Activated T-helper 17 cell treated with anti-CD3 and anti-CD28 coated beads, Interleukin-2, amount 50 U/mL, for 72 hours (primary cell): ENCODE data around the gene FALEC. TPM values are rescaled to one million over a fixed set of nuclear protein-coding genes. Genes with fewer than 3 reads are reported as not detected.

ENCODE experiments used
- ATAC-seq: fragments of 150-1000 bp; cut with Tn5 transposase; replicated peaks from 2 replicates; pipeline ENCODE4 v1.10.0; 2021; ENCODE audit warnings: mild to moderate bottlenecking, moderate library complexity
- H3K27ac Mint-ChIP-seq: one replicate; pipeline ENCODE4 v1.8.0; 2022; ENCODE audit warnings: mixed read lengths
- H3K27me3 Mint-ChIP-seq: one replicate; pipeline ENCODE4 v1.8.0; 2022; ENCODE audit warnings: mixed read lengths
- H3K36me3 Mint-ChIP-seq: one replicate; pipeline ENCODE4 v1.8.0; 2022; ENCODE audit warnings: low read depth, mild to moderate bottlenecking, mixed read lengths
- H3K4me1 Mint-ChIP-seq: one replicate; pipeline ENCODE4 v1.8.0; 2022; ENCODE audit warnings: mixed read lengths
- H3K4me3 Mint-ChIP-seq: one replicate; pipeline ENCODE4 v1.8.0; 2022; ENCODE audit warnings: mild to moderate bottlenecking, mixed read lengths
- H3K9me3 Mint-ChIP-seq: one replicate; pipeline ENCODE4 v1.8.0; 2022; ENCODE audit warnings: mixed read lengths
- total RNA-seq, 2 donors: library from RNA; stranded (reverse); gene quantifications; one replicate each; pipeline ENCODE4 v1.2.3, GENCODE V29; 2022

Gene FALEC
- total RNA-seq: 1 to 10 TPM in 1 of 2 donors, not detected in 1; 1.2 TPM

- peak; percentile 99 for ATAC-seq
- H3K27me3 Mint-ChIP-seq: no peaks in the 10 kb centered on the region
- no peaks in the 10 kb centered on the region for H3K36me3 Mint-ChIP-seq
- H3K4me1 Mint-ChIP-seq: peaks cover 7% of the 10 kb centered on the region
- no peaks in the 10 kb centered on the region for H3K9me3 Mint-ChIP-seq
- peak within 1 kb of the TSS; percentile 89 for H3K4me3 Mint-ChIP-seq
- H3K27ac Mint-ChIP-seq: peak within 1 kb of the TSS; percentile 78
Measured at GRCh38 chr1:150515328-150516049, at the start of gene FALEC. Gene FALEC (plus strand): TSS chr1:150515752.

DNA sequence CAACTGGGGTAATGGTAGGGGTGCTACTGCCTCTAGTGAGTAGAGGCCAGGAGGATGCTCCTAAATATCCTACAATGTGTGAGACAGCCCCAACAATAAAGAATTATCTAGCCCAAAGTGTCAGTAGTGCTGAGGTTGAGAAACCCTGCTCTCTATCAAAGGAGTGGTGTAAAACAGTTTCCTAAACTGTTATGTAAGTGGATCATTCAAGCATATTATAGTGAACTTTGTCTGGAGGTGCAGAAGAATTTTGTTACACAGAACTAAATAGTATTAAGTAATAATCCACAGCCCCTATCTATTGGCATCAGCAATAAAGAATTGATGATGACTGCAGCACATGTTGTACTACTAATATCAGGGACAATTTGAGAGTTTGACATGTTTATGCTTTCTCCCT, 48.6 kb upstream of the FALEC start:
- Mint-ChIP-seq H3K27me3 (no peaks in the 10 kb centered on the region), H3K4me1 (no peaks in the 10 kb centered on the region), H3K9me3 (no peaks in the 10 kb centered on the region), H3K27ac (no peak overlapping the region), H3K4me3 (no peak overlapping the region), H3K36me3 (peaks cover 71% of the 10 kb centered on the region)
- ATAC-seq: no peak

GRCh38 chr1:150469291-150469690, 46.3 kb upstream of the FALEC start:
- H3K27ac Mint-ChIP-seq: no peak overlapping the region
- no peaks in the 10 kb centered on the region for H3K4me1 Mint-ChIP-seq
- no peaks in the 10 kb centered on the region for H3K9me3 Mint-ChIP-seq
- no peak overlapping the region for H3K4me3 Mint-ChIP-seq
- H3K36me3 Mint-ChIP-seq: peaks cover 82% of the 10 kb centered on the region
- no peak for ATAC-seq
- no peaks in the 10 kb centered on the region for H3K27me3 Mint-ChIP-seq

- Mint-ChIP-seq H3K4me1 (peaks cover 8% of the 10 kb centered on the region), H3K4me3 (no peak overlapping the region), H3K36me3 (peaks cover 49% of the 10 kb centered on the region), H3K27ac (peak overlapping the region; percentile 25), H3K27me3 (no peaks in the 10 kb centered on the region), H3K9me3 (no peaks in the 10 kb centered on the region)
- ATAC-seq: no peak
Measured at GRCh38 chr1:150472601-150473200, 42.9 kb upstream of the FALEC start.

DNA sequence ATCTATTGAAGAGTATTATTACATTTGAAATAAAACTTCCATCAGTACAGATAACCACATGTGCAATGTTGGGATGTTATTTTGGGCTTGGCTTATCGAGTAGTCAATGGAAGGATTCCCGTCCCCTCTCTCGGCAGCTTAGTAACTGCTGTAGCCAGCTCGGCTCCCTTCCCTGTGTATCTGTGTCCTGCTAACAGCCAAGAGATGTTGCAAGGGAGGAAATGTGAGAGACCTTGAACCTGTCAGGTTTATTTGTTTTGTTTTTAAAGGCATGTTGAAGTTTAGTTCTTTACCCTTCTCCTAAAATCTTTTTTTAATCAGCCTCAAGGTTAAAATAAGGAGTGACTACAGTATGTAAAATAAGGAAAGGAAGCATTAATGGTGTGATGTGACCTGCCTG, 41.9 kb upstream of the FALEC start:
- Mint-ChIP-seq H3K9me3 (no peaks in the 10 kb centered on the region), H3K27ac (no peak overlapping the region), H3K4me1 (peaks cover 11% of the 10 kb centered on the region), H3K27me3 (no peaks in the 10 kb centered on the region), H3K36me3 (peaks cover 45% of the 10 kb centered on the region), H3K4me3 (no peak overlapping the region)
- no peak for ATAC-seq

DNA sequence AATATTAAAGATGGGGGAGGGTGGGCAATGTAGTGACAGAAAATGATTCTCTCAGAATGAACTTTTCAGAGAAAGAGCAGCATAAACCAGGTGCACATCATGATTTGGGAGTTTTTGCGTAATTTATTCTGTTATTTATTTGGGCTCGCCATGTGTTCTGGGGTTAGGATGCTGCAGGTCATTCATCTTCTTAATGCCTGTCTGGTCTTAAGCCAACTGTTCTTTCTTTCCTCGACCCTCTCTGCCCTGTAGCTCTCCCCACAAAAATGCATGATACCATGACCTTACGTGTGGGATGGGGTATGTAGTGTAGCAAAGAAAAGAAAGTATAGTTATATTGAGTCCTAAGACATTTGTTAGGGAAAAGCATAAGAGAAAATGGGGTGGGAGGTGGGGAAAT, 40.7 kb upstream of the FALEC start:
- Mint-ChIP-seq H3K4me3 (no peak overlapping the region), H3K9me3 (no peaks in the 10 kb centered on the region), H3K4me1 (peaks cover 11% of the 10 kb centered on the region), H3K36me3 (peaks cover 42% of the 10 kb centered on the region), H3K27ac (peak overlapping the region; percentile 21), H3K27me3 (no peaks in the 10 kb centered on the region)
- no peak for ATAC-seq

DNA sequence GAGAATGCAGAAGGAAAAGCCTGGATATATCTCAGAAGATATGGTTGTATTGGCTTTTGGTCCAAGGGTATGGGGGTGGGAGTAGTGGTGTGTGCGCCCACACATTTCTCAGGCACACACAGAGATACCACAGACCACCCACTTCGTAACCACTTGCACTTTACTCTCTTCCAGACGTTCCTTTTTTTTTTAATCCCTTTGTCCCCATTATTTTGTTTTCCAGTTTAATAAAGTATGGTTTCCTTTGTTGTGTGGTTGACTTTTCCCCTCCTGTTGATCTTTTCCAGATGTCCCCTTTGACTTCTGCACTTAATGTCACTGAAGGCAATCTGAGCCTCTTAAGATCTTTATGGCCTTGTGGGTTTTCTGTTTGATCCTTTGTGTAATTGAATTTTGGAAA, 38.8 kb upstream of the FALEC start:
- ATAC-seq: no peak
- Mint-ChIP-seq H3K27me3 (no peaks in the 10 kb centered on the region), H3K36me3 (peaks cover 23% of the 10 kb centered on the region), H3K27ac (peak overlapping the region; percentile 6), H3K4me1 (peaks cover 11% of the 10 kb centered on the region), H3K4me3 (no peak overlapping the region), H3K9me3 (no peaks in the 10 kb centered on the region)

- H3K4me1 Mint-ChIP-seq: peaks cover 11% of the 10 kb centered on the region
- peaks cover 17% of the 10 kb centered on the region for H3K36me3 Mint-ChIP-seq
- H3K27ac Mint-ChIP-seq: peak overlapping the region; percentile 6
- H3K27me3 Mint-ChIP-seq: no peaks in the 10 kb centered on the region
- H3K9me3 Mint-ChIP-seq: no peaks in the 10 kb centered on the region
- no peak for ATAC-seq
- no peak overlapping the region for H3K4me3 Mint-ChIP-seq
Measured at GRCh38 chr1:150477320-150477719, 38.2 kb upstream of the FALEC start.

GRCh38 chr1:150477733-150478132, 37.8 kb upstream of the FALEC start:
- no peak overlapping the region for H3K4me3 Mint-ChIP-seq
- H3K27me3 Mint-ChIP-seq: no peaks in the 10 kb centered on the region
- peaks cover 11% of the 10 kb centered on the region for H3K4me1 Mint-ChIP-seq
- no peaks in the 10 kb centered on the region for H3K9me3 Mint-ChIP-seq
- H3K36me3 Mint-ChIP-seq: peaks cover 13% of the 10 kb centered on the region
- ATAC-seq: no peak
- H3K27ac Mint-ChIP-seq: no peak overlapping the region

GRCh38 chr1:150479370-150479769, 36.2 kb upstream of the FALEC start:
- no peak overlapping the region for H3K4me3 Mint-ChIP-seq
- no peak overlapping the region for H3K27ac Mint-ChIP-seq
- H3K36me3 Mint-ChIP-seq: peaks cover under 1% of the 10 kb centered on the region
- ATAC-seq: no peak
- no peaks in the 10 kb centered on the region for H3K27me3 Mint-ChIP-seq
- H3K4me1 Mint-ChIP-seq: peaks cover 11% of the 10 kb centered on the region
- no peaks in the 10 kb centered on the region for H3K9me3 Mint-ChIP-seq

DNA sequence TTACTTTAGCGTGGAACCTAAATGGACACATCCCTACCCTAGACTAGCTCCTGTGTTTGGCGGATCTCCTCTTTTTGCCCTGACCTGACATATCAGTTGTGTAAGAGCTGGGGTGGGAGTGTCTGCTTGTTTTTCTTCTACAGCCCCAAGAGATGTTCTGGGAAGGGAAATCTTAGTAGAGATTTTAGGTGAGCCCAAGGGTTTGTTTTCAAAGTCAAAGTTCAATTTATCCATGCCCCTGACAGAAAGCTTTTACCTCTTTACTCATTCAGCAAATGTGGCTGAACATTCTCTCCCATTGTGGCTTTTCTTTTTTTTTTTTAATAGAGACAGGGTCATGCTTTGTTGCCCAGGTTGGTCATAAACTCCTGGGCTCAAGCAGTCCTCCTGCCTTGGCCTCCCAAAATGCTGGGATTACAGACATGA, 35.6 kb upstream of the FALEC start:
- H3K27me3 Mint-ChIP-seq: no peaks in the 10 kb centered on the region
- no peaks in the 10 kb centered on the region for H3K36me3 Mint-ChIP-seq
- no peak overlapping the region for H3K4me3 Mint-ChIP-seq
- no peak overlapping the region for H3K27ac Mint-ChIP-seq
- ATAC-seq: no peak
- H3K4me1 Mint-ChIP-seq: peaks cover 13% of the 10 kb centered on the region
- no peaks in the 10 kb centered on the region for H3K9me3 Mint-ChIP-seq

DNA sequence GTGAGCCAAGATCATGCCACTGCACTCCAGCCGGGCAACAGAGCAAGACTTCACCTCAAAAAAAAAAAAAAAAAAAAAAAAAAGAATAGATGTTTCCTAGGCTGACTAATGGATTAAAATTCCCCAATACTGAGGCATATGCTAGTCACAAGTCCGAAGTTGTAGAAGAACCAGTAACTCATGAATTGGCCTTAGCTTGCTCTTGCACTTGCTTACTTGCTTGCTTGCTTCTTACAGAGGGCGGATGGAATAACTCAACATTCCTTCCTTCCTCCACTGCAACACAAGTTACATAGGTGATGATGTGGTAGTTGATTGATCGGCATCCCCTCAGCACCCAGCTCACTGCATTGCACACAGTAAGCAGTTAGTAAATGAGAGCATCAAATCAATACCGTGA, 31.1 kb upstream of the FALEC start:
- no peak overlapping the region for H3K4me3 Mint-ChIP-seq
- peaks cover 10% of the 10 kb centered on the region for H3K36me3 Mint-ChIP-seq
- ATAC-seq: no peak
- peaks cover 15% of the 10 kb centered on the region for H3K4me1 Mint-ChIP-seq
- H3K27ac Mint-ChIP-seq: no peak overlapping the region
- H3K9me3 Mint-ChIP-seq: no peaks in the 10 kb centered on the region
- no peaks in the 10 kb centered on the region for H3K27me3 Mint-ChIP-seq

DNA sequence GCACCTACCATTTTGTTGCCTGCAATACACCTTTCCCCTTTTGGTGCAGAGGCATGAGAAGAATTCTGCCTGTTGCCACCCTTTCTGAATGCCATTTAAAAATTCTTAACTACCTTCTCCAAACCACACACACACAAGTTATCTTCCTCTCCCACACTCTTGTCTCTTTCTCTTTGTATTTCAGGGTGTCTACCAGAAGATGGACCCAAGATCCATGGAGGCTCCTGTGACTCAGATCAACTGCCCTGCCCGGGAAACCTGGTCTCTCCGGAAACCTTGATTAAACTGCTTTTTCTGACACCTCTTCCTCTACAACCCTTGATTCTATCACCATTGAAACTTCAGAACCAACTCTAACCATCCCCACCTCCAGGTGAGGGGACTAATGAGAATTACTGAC, 30.7 kb upstream of the FALEC start:
- peak overlapping the region; percentile 16 for H3K27ac Mint-ChIP-seq

DNA sequence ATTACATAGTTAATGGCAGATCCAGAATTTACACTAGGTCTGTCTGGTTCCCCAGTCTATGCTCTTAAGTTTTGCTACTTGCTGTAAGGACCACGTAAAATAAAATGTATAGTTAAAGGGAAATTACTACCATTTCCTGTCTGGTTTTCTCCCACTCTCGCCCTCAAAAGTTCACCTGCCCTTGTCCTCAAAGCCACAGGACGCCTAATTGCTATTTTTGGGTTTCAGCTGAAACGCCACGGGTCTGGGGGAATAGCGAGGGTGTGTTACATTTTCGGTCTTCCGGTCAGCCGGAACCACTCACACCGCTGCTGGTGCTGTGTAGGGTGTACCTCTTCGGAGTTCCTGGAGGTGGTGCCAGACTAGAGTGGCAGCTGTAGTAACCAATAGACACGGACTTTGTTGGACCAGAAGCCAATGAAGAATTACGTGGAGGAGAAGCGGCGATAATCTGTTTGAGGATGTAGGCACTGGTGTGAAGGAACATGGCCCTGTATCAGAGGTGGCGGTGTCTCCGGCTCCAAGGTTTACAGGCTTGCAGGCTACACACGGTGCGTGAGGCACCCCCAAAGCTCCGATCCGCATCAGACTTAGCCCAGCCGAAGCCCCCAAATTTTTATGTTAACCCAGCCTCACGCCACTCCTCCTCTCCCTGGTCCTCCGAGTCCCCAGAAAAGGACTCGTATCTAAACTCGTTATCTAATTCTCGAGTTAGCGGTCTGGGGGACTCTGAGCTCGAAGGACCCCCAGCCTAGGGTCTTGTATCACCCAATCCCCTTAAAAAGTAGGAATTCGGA, 28.4 kb upstream of the FALEC start, which contains the start of gene TARS2:
TSS of gene TARS2 (plus strand) at position 454 of the 797 bp plus-strand sequence. CDS start at position 486, 32 bp downstream.
- peaks cover 15% of the 10 kb centered on the region for H3K4me1 Mint-ChIP-seq

More for the DNA sequence above, 30.7 kb upstream of the FALEC start:
- Mint-ChIP-seq H3K36me3 (peaks cover 12% of the 10 kb centered on the region), H3K27me3 (no peaks in the 10 kb centered on the region), H3K4me1 (peaks cover 15% of the 10 kb centered on the region), H3K4me3 (peak overlapping the region; percentile 2), H3K9me3 (no peaks in the 10 kb centered on the region)
- ATAC-seq: no peak

More for the DNA sequence above, 28.4 kb upstream of the FALEC start, which contains the start of gene TARS2:
- H3K4me3 Mint-ChIP-seq: peak within 1 kb of the TSS; percentile 99
- no peaks in the 10 kb centered on the region for H3K27me3 Mint-ChIP-seq
- peaks cover 34% of the 10 kb centered on the region for H3K36me3 Mint-ChIP-seq
- H3K9me3 Mint-ChIP-seq: no peaks in the 10 kb centered on the region
- peak; percentile 100 for ATAC-seq
- H3K27ac Mint-ChIP-seq: peak within 1 kb of the TSS; percentile 96
